GM21529 (cell line): ENCODE results near the gene MATN1.

Experiments used
- ATAC-seq: cut with Tn5 transposase; IDR thresholded peaks from one replicate; pipeline ENCODE4 v1.9.1; 2021; ENCODE audit not compliant: unreplicated experiment

The MATN1 gene

DNA sequence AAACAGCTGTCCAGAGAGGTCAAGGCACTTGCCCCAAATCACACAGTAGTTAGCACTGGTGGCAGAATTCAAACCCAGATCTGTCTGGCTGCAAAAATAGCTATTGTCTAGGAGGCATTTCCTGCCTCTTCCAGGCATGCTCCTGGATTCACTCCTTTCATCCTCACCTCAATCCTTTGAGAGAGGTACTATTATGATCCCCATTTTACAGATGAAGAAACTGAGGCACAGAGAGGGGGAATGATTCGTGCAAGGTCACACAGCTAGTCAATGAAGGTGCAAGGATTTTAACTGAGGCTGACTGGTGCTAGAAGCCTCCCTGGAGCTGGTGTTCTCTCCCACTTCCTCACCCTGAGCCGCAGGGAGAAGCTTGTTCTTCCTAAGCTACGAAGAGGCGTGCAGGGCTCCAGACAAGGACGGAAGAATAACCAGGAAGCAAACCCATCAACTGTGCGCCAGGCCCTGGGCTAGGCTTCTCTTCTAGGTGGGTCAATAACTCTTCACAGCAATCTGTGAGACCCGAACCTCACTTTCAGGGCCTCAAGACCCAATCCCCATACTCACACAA lies 34.8 kb upstream of the MATN1 start:
- no peak for ATAC-seq

DNA sequence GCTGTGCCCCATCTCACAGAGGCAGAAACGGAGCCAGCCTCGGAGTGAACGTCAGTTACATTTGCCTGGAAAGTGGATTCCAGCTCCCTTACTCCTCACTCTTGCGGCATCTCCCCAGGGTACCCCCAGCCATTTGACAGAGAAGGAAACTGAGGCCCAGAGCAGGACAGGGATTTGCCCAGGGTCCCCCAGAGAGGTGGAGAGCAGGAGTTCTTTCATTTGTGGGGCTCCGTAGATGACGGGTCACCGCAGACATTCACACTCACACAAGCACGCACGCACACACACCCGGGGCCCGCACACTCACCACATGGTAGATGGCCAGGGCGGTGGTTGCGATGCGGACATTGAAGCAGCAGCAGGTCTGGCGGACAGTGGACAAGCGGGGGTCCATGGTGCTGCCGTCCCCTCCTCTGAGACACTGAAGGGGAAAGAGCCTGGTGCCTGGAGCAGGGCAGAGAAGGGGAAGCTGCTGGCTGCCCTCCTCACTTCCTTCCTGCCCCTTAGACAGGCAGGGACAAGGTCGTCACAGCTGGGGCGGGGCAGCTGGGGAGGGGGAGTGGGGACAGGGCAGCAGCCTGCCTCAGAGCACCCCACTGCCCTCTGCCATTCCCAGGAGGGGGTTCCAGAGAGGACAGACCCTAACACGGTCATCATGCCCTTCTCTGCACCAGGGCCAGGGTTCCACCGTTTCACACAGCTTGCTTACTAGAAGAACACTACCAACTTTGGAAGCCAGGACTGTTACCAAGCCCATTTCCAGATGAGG lies 34.2 kb upstream of the MATN1 start, which contains the start of gene LAPTM5:
Gene LAPTM5, minus strand, starts transcription at position 423 of the 769 bp plus-strand sequence. Its CDS starts 29 bp downstream, at position 394.
- no peak for ATAC-seq

DNA sequence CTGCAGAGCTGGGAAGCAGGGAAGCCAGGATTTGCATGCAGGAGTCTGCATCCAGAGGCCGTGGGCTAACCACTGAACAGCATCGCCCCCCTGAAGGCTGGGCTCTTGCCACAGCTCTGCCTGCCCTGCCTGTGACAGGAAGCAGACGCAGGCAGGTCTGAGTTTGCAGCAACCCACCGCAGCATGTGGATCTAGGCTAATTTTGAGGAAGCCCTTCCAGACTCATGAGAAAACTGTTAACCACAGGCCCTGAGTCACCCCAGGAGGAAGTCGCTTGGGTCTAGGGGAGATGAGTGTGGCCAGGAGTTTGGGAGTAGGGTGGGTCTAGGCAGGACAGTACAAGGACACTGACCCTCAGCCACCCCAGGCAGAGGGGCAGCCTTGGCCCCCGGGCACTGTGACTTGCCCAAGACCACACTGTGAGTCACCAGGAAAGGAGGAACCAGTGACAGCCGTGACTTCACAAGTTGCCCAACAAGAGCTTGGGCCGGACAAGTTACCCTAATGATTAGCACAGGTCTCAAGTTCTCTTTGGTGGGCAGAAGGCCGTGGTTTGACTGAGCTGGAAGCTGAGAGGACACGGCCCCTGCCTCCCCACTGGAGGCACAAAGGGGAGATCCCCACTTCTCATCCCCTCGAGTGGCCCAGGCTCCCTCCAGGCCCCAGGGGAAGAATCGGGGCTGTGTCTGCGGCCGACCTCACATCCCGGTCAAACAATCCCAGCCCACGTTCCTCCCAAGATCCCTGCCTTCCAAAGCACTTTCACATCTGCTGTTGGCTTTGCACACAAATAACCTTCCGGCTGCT lies 33.4 kb upstream of the MATN1 start:
- no peak for ATAC-seq

DNA sequence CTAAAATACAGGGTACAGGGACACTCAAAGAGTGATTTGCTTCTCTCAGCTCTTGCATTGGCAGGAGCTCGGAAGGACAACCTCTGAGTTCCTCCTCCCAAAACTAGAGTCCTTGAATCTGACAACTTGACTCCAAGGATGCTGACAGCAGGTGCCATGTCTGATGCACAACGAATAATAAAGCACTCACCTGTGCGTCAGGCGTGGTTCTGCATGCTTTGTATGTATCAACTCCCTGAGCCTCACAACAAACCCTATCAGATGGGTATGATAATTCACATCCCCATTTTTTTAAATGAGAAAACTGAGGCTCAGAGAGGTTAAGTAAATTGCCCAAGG lies 32.8 kb upstream of the MATN1 start:
- no peak for ATAC-seq

DNA sequence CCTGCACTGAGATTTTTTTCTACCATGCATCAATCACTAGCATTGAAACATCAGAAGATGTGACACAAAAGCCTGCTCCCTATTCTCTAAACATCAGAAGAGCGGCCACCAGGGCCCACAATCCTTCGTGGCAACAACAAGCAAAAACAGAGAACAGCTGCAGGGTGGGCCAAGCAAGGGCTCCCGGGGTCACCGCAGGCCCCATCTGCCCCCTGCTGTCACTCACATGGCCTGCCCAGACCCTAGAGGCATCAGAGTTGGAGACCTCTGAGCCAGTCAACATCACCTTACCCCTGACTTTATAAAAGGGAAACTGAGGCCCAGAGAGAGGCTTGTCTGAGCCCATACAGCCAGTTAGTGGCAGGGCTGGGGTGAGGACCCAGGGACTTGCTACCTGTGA lies 32.4 kb upstream of the MATN1 start:
- no peak for ATAC-seq

DNA sequence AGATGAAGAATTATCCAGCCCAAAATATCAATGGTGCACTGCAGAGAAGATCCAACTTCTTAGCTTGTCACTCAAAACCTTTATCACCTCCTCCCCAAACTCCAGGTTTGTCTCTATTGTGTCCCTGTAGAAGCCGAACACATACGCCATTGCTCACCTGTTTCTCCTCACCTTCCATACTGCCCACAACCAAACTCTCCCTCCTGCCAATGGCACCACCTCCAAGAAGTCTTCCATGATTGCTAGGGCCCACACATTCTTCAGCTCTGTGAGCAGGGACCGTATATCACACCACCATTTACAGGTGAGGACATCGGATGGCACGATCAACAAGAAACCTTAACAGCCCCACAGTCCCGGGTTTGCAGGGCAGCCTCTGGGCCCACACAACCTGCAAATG lies 31.9 kb upstream of the MATN1 start:
- no peak for ATAC-seq

DNA sequence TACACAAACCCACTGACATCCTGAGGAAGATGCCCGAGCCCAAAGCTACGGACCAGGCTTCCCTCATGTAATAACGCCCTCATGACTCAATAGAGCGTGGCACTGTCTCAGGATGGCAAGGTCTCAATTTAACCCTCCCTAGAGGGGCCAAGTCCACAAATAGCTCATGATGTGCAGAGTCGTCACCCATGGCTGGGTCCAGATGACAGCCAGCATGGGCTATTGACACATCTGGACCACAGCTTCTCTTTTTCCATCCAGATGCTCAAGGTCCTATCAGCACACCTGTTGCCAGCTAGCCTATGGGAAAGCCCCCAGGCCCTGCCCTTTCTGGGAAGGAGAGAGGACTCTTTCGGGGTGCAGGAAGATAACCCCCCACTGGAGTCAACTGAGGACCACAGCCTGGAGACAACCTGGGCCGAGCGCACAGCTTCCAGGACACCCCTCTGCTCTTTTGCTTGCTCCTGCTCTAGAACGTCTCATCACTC lies 31.3 kb upstream of the MATN1 start:
- peak; percentile 38 for ATAC-seq

DNA sequence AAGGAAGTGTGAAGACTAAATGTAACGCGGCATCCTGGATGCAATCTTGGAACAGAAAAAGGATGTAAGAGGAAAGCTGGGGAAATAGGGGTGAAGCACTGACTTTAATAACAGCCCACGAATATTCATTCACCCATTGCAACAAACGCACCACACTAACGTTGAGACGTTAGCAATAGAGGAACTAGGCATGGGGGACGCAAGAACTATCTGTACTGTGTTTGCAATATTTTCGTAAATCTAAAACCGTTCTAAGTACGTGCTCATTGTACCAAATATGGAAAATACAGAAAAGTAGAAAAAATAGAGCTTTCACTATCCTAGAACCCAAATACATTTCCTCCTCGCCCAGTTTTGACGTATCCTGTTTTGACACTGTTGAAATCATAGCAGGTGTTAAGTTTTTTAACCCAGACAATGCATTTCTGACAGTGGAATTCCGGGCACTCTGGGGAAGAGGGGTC lies 30.3 kb upstream of the MATN1 start:
- ATAC-seq = no peak

DNA sequence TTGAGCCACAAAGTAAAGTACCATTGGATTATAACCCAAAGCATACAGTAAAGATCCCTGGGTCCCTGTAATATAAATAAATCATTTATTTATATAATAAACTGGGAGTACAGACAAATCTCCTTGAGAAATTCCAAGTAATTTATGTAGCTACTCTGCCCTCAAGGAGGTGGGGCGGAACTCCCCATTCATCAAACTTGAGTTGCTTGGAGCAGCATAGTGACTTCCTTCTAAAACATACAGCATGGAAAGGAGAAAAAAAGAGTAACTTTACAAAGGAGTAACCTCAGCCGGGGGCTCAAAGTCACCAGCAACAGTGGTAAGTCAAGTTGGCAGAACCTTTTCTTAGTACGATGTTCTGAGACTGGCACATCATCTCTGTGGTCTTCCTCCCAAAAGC lies 29.7 kb upstream of the MATN1 start:
- no peak for ATAC-seq

DNA sequence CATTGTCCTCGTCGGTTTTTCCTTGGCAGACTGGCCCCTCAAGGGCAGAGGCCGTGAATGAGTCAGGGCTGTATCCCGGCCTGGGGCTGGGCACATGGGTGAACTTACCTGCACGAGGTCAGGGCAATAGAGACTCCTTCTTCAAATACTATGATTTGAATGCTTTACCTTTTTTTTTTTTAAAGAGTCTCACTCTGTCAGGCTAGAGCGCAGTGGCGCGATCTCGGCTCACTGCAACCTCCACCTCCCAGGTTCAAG lies 29.2 kb upstream of the MATN1 start:
- ATAC-seq = no peak

DNA sequence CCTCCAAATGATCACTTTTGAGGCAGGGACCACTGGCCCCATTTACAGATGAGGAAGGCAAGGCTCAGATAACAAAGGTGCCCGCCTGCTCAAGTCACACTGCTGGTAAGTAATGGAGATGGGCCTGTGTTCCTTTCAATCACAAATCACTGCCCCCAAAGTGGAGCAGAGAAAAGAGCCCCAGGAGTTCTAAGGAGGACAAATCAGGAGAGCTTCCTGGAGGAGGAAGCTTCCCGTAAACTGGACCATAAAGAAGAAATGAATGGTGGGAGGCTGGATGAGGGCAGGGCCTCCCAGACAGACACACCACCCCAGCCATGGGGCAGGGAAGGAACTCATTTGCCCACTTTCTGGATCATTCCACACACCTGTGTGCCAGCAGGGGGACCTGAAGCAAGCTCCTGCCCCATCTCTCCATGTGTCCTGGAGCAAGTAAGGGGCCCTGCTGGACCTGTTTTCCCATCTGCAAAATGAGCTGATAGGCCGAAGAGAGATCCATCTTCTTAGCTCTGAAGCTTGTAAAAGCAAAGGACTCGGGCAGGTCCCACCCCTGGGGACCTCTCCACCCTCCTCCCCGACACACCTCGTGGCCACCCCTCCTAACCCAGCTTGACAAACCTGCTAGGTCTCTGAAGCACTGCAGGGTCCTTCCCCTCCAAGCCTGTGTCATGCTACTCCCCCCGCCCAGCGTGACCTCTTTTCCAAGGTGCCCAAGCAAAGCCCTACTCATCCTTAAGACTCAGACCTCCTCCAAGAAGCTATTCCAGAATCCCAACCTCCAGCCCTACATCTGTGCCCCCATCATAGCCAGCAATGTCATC lies 28.7 kb upstream of the MATN1 start:
- ATAC-seq = no peak

DNA sequence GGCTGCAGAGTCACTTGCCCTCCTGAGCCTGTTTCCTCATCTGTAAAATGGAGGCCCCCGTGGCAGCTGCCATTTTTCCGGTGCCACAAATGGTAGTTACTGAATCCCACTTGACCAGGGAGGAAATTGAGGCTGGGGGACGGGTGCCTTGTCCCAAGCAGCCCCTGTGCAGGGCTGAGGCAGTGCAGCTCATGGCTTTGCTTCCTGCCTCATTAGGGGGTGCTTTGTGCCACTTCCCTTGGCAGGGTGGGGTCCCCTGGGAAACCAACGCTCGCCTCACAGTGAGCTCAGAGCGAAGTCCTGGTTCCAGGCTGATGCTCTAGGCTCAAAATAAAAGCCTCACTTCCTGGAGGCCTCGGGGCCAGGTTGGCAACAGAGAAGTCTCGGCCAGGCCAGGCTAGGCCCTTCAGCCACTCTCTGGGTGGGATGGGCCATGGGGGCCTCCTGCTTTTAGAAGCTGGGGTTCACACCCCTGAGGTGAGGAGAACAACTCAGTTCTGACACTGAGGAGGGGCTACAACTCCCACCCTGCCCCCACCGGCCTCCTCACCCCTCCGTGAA lies 27.4 kb upstream of the MATN1 start:
- no peak for ATAC-seq

DNA sequence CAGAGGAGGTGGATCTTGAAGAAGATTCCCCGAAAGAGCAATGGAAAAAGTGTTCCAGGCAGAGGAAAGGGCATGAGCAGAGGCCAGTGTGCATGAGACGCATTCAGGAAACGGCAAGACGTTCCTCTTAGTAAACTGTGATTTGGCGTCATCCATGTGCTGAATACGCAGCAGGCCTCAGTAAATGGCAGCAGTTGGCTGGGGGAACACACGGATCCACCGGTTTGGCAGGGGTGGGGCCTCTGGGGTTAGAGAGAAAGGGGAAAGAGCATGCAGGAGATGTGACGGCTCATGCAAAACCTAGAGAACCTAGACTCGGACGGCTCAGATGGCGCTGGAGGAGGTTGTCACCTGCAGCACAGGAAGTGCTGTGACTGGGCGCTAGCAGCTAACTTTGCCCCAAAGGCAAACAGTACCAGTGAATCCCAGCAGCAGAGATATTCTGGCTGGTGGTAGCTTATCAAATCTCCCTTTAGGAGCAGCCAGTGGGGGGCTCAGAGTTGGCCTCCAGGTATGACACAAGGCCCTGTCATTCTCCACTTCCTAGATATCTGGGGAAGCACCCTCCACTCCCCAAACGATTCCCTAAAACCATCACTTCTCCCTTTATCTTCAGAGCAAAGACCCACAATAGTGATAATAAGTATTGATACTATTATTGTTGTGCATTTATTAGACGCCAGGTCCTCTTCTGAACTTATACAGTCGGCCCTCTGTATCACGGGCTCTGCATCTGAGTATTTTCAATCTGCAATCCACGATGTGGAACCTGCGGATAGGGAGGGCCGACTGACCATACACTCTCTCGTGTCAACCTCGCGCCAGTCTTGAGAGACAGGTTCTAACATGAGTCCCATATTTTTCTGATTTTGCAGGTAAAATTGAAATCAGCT lies 26.6 kb upstream of the MATN1 start:
- ATAC-seq = no peak

DNA sequence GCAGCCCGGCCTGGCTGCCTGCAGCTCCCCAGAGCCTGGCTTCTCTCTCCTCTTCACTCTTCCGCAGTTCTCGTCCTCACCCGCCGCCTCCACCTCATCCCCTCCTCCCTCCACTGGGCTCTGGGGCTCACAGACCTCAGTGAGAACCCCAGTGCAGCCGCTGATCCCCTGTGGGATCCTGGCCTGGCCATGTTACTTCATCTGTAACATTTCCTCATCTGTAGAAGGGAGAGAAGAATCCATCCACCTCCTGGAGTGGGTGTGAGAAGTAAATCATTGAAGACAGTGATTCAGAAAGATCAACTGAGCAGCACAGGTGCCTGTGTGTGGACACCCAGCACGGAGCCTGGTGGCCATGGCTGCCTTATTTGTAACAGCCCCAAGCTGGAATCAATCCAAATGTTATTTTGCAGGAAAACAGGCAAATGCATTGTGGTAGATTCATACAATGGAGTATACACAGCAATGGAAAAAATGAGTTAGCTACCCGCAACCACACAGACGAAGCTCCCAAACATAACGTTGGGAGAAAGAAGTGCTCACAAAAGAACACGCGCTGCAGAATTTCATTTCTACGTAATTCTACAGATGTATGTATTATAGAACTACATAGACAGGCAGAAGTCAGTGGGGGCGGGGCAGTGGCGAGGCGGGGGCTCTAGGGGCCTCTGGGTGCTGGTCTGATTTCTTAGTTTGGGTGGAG lies 25.5 kb upstream of the MATN1 start:
- no peak for ATAC-seq

DNA sequence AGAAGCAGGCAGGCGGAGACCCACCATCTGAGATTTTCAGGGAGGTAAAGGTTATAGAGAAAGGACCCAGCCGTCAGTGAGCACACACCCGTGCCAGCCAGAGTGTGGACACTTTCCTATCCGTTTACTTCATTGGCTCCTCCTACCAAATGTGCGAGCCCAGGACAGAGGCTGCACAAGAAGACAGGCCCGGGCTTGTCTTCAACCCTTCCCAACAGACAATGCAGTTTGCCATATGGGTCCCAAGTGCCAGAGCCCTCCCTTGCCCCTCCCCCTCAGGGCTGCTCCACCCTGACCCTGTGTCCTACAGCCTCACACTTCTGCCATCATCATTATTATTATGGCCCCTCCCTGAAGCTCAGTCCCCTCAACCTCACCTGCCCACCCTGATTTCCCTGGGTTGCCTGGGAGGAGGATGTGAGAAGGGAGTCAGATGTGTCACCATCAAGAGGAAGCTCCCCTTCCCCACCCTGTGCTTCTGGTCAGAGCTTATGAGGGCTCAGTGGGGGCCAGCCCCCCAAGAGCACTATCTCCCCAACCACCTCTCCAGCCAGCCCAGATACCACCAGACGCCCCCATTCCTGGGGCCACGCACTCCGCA lies 24.8 kb upstream of the MATN1 start:
- no peak for ATAC-seq

DNA sequence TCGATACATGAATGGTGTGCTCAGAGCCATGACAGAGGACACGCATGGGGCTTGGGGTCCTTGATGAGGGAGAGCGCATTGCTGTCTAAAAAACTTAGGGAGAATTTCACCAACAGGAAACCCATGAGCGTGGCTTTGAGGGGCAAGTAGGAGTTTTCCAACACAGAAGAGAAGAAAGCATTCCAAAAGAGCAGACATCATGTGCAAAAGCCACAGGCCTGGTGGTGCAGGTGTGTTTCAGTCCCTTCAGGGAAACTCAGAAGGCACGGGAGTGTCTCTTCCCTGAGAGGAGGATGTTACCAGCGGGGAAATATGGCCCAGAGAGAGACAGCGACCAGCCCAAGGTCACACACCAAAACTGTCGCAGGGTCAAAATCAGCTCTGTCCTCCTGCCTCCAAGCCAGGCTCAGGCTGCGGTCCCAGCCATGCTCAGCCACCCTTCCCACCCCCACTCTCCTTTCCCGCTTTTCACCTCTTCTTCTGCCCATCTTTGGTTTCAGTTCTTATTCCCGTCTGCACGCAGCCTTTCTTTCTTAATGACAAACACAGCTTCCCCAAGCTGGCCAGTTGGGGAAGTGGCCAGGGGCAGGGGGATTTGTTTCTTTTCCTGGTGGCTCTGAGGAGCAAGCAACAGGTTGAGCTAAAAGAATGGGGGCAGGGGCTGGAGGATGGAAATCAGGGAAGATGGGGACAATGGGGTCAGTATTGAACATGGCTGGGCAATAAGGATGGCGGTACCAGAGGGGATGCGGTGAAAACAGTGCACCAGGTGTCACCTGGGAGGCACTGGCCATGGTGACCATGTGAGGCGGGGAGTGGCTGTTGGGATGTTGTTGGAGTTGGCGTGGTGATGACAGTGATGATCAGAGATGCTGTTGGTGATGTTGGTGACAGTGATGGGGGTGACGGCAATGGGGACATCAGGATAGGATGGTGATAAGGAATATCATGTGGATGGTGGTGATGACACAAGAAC lies 23.9 kb upstream of the MATN1 start:
- no peak for ATAC-seq

DNA sequence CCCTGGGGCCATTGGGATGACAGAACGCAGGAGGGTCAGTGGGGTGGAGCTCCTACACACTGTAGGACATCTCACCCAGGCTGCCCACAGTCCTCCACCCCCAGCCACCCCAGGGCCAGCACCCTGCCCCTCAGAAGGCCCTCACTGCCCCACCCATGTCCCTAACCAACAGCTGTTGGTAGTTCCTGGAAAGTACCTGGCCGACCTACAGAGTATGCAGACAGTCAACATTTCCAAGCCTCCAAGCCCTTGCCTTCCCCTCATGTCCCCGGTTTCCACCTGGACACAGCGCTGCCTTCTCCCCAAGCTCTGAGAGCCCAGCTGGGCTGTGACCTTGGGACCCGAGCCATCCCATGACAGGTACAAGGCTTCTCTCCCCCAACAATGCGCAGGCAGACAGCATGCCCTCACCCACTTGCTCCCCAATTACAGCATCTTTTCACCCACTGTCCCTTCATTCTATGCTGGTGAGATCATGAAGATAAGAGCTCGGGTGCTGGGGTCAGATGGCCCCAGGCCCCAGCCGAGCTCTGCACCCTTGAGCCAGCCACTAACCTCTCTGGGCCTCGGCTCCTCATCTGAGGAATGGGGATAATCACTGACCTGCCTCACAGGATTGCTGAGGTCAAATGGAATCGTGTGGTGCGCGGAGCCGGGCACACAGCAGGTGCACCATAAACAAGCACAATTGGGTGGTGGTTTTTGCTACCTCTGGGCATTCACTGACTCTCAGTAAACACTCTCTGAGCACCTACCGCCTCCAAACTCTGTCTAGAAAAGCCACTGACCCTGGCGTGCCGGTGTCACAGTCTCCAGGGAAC lies 23.0 kb upstream of the MATN1 start:
- no peak for ATAC-seq
